Endometrial microvascular endothelial cells (primary cell): ENCODE data around the gene MED31. TPM values are rescaled to one million over a fixed set of nuclear protein-coding genes. Genes with fewer than 3 reads are reported as not detected.

Experiments
- total RNA-seq: library from RNA; depleted of rRNA; stranded (reverse); fragments of >200 nt; gene quantifications from one replicate; pipeline ENCODE4 v1.2.3, GENCODE V29; 2015; ENCODE audit errors: inconsistent ontology term

MED31 gene
- total RNA-seq, 1 donor from 2014 or later, result 15.7 TPM

Other genes starting within 250 kb of the MED31 start
- not detected for gene AIPL1, start 216.5 kb downstream of the MED31 start, total RNA-seq
- 65.1 TPM for gene PIMREG, start 207.2 kb downstream of the MED31 start, total RNA-seq
- gene PITPNM3, start 95.0 kb downstream of the MED31 start, total RNA-seq, result 0.09 TPM
- 6.2 TPM for gene KIAA0753, start 10.9 kb downstream of the MED31 start, total RNA-seq
- 126 TPM for gene TXNDC17, start 10.5 kb downstream of the MED31 start, total RNA-seq
- not detected for gene C17orf100, start 157 bp upstream of the MED31 start, total RNA-seq
- gene SLC13A5, start 61.8 kb upstream of the MED31 start, total RNA-seq, result not detected
- 27.6 TPM for gene XAF1, start 104.4 kb upstream of the MED31 start, total RNA-seq
- 0.37 TPM for gene FBXO39, start 124.6 kb upstream of the MED31 start, total RNA-seq
- not detected for gene TEKT1, start 180.1 kb upstream of the MED31 start, total RNA-seq